IMR-90 (cell line): ENCODE results near the gene ANKUB1.
A peak's percentile ranks its signal among the peaks of the same experiment; 100 is the strongest.

Experiments
- BHLHE40 ChIP-seq: fragments of 150-350 bp; IDR thresholded peaks from 2 replicates; pipeline ENCODE4 v1.6.1; 2016; ENCODE audit warnings: mild to moderate bottlenecking, low read depth, low read length
- CEBPB ChIP-seq: IDR thresholded peaks from 2 replicates; pipeline ENCODE4 v1.6.1; 2012; ENCODE audit warnings: low read depth, low read length, improper control_type of control experiment
- CHD1 ChIP-seq: IDR thresholded peaks from 2 replicates; pipeline ENCODE4 v1.6.1; 2012; ENCODE audit warnings: low read depth, low read length, improper control_type of control experiment
- FOS ChIP-seq: fragments of 150-350 bp; IDR thresholded peaks from 2 replicates; pipeline ENCODE4 v1.6.1; 2016; ENCODE audit warnings: low read depth, low read length
- MAFK ChIP-seq: IDR thresholded peaks from 2 replicates; pipeline ENCODE4 v1.6.1; 2012; ENCODE audit warnings: low read depth, low read length, improper control_type of control experiment
- MAZ ChIP-seq: IDR thresholded peaks from 2 replicates; pipeline ENCODE4 v1.6.1; 2012; ENCODE audit warnings: low read depth, mild to moderate bottlenecking, low read length, improper control_type of control experiment, moderate library complexity, borderline replicate concordance
- MXI1 ChIP-seq: IDR thresholded peaks from 2 replicates; pipeline ENCODE4 v1.6.1; 2012; ENCODE audit warnings: low read depth, mild to moderate bottlenecking, low read length, moderate library complexity, borderline replicate concordance
- POLR2A ChIP-seq: IDR thresholded peaks from 2 replicates; pipeline ENCODE4 v1.6.1; 2012; ENCODE audit warnings: mild to moderate bottlenecking, low read depth, low read length
- RAD21 ChIP-seq: IDR thresholded peaks from 2 replicates; pipeline ENCODE4 v1.6.1; 2012; ENCODE audit warnings: low read length, improper control_type of control experiment
- RFX5 ChIP-seq: IDR thresholded peaks from 2 replicates; pipeline ENCODE4 v1.8.0; 2012; ENCODE audit warnings: low read depth, mild to moderate bottlenecking, low read length, moderate library complexity
- SMC3 ChIP-seq: fragments of 150-350 bp; IDR thresholded peaks from 2 replicates; pipeline ENCODE4 v1.6.1; 2016; ENCODE audit warnings: low read depth, mild to moderate bottlenecking, antibody characterized with exemption, low read length, moderate library complexity
- TF ChIP-seq, protein P1 (sequence below): conservative IDR thresholded peaks from 2 replicates; pipeline ENCODE4 v1.5.1; 2012; ENCODE audit warnings: mild to moderate bottlenecking, low read depth, low read length, improper control_type of control experiment
- TF ChIP-seq, protein P2 (sequence below): fragments of 150-350 bp; IDR thresholded peaks from 2 replicates; pipeline ENCODE4 v1.6.1; 2017; ENCODE audit warnings: mild to moderate bottlenecking, antibody characterized with exemption, low read length, low read depth
- TF ChIP-seq, protein P3 (sequence below): fragments of 150-350 bp; IDR thresholded peaks from 2 replicates; pipeline ENCODE4 v1.6.1; 2016; ENCODE audit warnings: low read depth, mild to moderate bottlenecking, low read length, moderate library complexity, borderline replicate concordance

GRCh38 chr3:149768704-149769103 lies 23.6 kb downstream of the ANKUB1 start:
- TF ChIP-seq, protein P1, sequence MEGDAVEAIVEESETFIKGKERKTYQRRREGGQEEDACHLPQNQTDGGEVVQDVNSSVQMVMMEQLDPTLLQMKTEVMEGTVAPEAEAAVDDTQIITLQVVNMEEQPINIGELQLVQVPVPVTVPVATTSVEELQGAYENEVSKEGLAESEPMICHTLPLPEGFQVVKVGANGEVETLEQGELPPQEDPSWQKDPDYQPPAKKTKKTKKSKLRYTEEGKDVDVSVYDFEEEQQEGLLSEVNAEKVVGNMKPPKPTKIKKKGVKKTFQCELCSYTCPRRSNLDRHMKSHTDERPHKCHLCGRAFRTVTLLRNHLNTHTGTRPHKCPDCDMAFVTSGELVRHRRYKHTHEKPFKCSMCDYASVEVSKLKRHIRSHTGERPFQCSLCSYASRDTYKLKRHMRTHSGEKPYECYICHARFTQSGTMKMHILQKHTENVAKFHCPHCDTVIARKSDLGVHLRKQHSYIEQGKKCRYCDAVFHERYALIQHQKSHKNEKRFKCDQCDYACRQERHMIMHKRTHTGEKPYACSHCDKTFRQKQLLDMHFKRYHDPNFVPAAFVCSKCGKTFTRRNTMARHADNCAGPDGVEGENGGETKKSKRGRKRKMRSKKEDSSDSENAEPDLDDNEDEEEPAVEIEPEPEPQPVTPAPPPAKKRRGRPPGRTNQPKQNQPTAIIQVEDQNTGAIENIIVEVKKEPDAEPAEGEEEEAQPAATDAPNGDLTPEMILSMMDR = no peak
- no peak for TF ChIP-seq RAD21
- TF ChIP-seq SMC3 = no peak
- TF ChIP-seq MXI1 = no peak
- TF ChIP-seq CHD1 = no peak
- no peak for TF ChIP-seq CEBPB
- no peak for TF ChIP-seq POLR2A
- TF ChIP-seq BHLHE40 = no peak
- TF ChIP-seq MAFK = peak; percentile 71
- TF ChIP-seq, protein P2, sequence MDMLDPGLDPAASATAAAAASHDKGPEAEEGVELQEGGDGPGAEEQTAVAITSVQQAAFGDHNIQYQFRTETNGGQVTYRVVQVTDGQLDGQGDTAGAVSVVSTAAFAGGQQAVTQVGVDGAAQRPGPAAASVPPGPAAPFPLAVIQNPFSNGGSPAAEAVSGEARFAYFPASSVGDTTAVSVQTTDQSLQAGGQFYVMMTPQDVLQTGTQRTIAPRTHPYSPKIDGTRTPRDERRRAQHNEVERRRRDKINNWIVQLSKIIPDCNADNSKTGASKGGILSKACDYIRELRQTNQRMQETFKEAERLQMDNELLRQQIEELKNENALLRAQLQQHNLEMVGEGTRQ = no peak
- TF ChIP-seq, protein P3, sequence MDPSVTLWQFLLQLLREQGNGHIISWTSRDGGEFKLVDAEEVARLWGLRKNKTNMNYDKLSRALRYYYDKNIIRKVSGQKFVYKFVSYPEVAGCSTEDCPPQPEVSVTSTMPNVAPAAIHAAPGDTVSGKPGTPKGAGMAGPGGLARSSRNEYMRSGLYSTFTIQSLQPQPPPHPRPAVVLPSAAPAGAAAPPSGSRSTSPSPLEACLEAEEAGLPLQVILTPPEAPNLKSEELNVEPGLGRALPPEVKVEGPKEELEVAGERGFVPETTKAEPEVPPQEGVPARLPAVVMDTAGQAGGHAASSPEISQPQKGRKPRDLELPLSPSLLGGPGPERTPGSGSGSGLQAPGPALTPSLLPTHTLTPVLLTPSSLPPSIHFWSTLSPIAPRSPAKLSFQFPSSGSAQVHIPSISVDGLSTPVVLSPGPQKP = no peak
- TF ChIP-seq FOS = no peak
- TF ChIP-seq MAZ = no peak
- TF ChIP-seq RFX5 = no peak
